ENCODE results near the gene RNU1-3. TPM values are rescaled to one million over a fixed set of nuclear protein-coding genes. Genes with fewer than 3 reads are reported as not detected.
"Not testable (repeated sequence)": the region's sequence is repeated elsewhere in the genome, so short reads cannot be mapped to it uniquely, and the experiment has no call there.

RNU1-3 gene
- total RNA-seq, 1 experiment from 2014 or later = 1,685 TPM

DNA sequence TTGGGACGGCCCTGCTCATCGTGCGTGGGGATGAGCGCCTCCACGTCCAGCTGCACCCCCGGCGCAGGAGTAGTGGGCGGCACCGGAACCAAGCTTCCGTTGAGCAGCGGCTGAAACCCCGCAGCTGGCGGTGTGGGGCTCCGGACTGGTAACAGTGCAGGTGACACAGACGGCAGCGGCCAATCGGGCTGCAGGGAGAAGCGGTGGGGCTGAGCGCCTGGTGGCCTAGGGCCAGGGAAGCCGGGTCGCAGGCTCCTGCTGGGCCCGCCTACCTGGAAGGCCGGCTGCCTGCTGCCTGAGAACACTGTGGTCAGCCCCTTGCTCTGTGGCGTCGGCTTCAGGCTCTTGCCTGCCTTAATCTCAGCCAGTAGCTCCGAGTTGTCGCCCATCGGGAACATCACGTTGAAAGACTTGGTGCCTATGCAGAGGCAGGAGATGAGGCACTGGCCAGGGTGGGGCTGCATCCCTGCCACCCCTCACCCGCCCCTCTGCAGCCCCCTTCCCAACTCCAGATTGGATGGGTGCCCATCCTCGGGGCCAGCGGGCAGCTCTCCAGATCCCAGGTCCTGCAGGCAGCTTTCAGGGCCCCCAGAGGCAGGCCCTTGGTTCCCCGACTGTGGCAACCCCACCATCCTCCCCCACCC, 29.9 kb upstream of the RNU1-3 start:
- H3K4me1 ChIP-seq (ENCODE audit: control insufficient read depth in 1 of 2, insufficient read depth in 2 of 2, low read length in 2 of 2); RAD21 ChIA-PET (ENCODE audit: low non-redundant PET in 1 of 2, low total read pairs in 2 of 2, uncharacterized antibody in 2 of 2, unreplicated experiment in 2 of 2); H3K79me2 ChIP-seq (ENCODE audit: insufficient read depth, low read length); H4K20me1 ChIP-seq (ENCODE audit: insufficient read depth); H3K27me3 ChIP-seq (ENCODE audit: insufficient read depth, low read length); DNase-seq (ENCODE audit: low read depth, low spot score); H3K4me2 ChIP-seq (ENCODE audit: low read length); H3K36me3 ChIP-seq (ENCODE audit: control insufficient read depth in 1 of 2, insufficient read depth in 2 of 2, low read length in 2 of 2); H3K9ac ChIP-seq (ENCODE audit: low read length); POLR2A ChIA-PET; H3K27ac ChIP-seq (ENCODE audit: low read depth, low read length); ATAC-seq; H3K4me3 ChIP-seq (replicated peaks in 1 of 2; ENCODE audit: low read depth in 1 of 2, low read length in 2 of 2); intact Hi-C loops (cut with micrococcal nuclease); H3K9me3 ChIP-seq (ENCODE audit: control insufficient read depth in 1 of 2, insufficient read depth in 1 of 2, low read depth in 1 of 2, low read length in 2 of 2); H2AFZ ChIP-seq (ENCODE audit: low read depth, low read length, poor library complexity, severe bottlenecking); BruUV-seq (replicated peaks); H3K9me2 ChIP-seq (ENCODE audit: insufficient read depth): not testable (repeated sequence)
- CTCF ChIA-PET = interaction anchor here (1.5 kb wide), 1 partner anchor 76 kb away, joined by 4 read pairs; no protein-coding TSS in a partner anchor

DNA sequence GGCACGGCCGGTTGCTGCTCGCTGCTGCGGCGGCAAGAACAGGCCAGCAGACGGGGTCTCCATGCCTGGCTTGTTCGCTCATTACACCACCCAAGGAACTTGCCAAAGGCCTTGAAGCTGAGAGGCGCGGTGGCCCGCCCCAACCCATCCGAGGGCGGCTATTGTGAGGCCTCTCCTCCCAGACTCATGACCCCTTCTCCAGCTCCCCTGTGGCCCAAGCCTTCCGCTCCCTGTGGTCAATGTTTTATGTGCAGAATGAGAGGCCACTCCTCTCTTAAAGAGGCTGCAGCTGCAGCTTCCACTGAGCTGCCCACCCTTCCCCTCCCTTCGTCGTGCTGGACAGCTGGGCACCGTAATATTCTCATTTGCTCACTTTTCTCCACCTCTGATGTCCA, 27.6 kb upstream of the RNU1-3 start:
- H3K27me3 ChIP-seq (ENCODE audit: insufficient read depth, low read length); POLR2A ChIA-PET; H3K4me3 ChIP-seq (replicated peaks in 1 of 2; ENCODE audit: low read depth in 1 of 2, low read length in 2 of 2); H2AFZ ChIP-seq (ENCODE audit: low read depth, low read length, poor library complexity, severe bottlenecking); DNase-seq (ENCODE audit: low read depth, low spot score); H3K9me2 ChIP-seq (ENCODE audit: insufficient read depth); RAD21 ChIA-PET (ENCODE audit: low non-redundant PET in 1 of 2, low total read pairs in 2 of 2, uncharacterized antibody in 2 of 2, unreplicated experiment in 2 of 2); H3K9me3 ChIP-seq (ENCODE audit: control insufficient read depth in 1 of 2, insufficient read depth in 1 of 2, low read depth in 1 of 2, low read length in 2 of 2); H3K27ac ChIP-seq (ENCODE audit: low read depth, low read length); CTCF ChIA-PET; ATAC-seq; H3K4me2 ChIP-seq (ENCODE audit: low read length); H3K4me1 ChIP-seq (ENCODE audit: control insufficient read depth in 1 of 2, insufficient read depth in 2 of 2, low read length in 2 of 2); intact Hi-C loops (cut with micrococcal nuclease); H3K79me2 ChIP-seq (ENCODE audit: insufficient read depth, low read length); BruUV-seq (replicated peaks); H3K9ac ChIP-seq (ENCODE audit: low read length); H4K20me1 ChIP-seq (ENCODE audit: insufficient read depth); H3K36me3 ChIP-seq (ENCODE audit: control insufficient read depth in 1 of 2, insufficient read depth in 2 of 2, low read length in 2 of 2): not testable (repeated sequence)

DNA sequence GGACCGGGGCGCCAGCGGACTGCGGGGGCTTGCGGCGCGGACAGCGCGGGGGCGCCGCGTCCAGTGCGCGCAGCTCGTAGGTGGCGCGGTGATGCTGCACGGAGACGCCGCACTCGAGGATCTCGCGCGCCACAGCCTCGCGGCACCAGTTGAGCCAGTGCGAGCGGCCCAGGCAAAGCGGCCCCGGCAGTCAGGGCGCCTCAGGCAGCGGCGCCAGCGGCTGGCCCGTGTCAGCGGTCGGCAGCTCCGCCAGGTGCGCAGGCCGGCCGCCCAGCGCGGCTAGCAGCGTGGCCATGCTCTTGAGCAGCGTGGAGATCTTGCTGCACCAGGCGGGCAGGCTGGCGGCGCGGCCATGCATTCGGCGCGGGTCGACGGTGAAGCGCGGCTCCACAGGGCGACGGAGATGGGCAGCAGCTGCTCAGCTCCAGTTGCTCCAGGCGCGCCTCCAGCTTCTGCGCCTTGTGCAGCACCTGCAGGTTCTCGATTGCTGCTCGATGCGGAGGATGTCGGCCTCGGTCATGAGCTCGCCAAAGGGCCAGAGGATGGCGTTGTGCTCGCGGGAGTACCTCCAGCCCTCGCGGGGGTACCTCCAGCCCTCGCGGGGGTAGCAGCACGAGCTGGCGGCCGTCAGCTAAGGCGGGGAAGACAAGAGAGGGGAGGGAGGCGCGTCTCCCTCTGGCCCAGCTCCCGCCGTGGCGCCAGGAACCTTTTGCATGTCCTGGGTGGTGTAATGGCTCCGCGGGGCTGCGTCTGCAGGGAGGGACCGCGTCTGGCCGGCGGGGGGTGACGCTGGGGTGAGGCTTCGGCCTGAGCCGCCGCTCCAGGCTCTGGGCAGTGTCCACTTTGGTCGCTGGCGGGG, 26.9 kb upstream of the RNU1-3 start:
- H4K20me1 ChIP-seq (ENCODE audit: insufficient read depth); intact Hi-C loops (cut with micrococcal nuclease); ATAC-seq; H3K9me3 ChIP-seq (ENCODE audit: control insufficient read depth in 1 of 2, insufficient read depth in 1 of 2, low read depth in 1 of 2, low read length in 2 of 2); BruUV-seq (replicated peaks); H3K4me2 ChIP-seq (ENCODE audit: low read length); H2AFZ ChIP-seq (ENCODE audit: low read depth, low read length, poor library complexity, severe bottlenecking); H3K9ac ChIP-seq (ENCODE audit: low read length); POLR2A ChIA-PET; DNase-seq (ENCODE audit: low read depth, low spot score); H3K79me2 ChIP-seq (ENCODE audit: insufficient read depth, low read length); H3K4me1 ChIP-seq (ENCODE audit: control insufficient read depth in 1 of 2, insufficient read depth in 2 of 2, low read length in 2 of 2); H3K27me3 ChIP-seq (ENCODE audit: insufficient read depth, low read length); H3K4me3 ChIP-seq (replicated peaks in 1 of 2; ENCODE audit: low read depth in 1 of 2, low read length in 2 of 2); H3K36me3 ChIP-seq (ENCODE audit: control insufficient read depth in 1 of 2, insufficient read depth in 2 of 2, low read length in 2 of 2); H3K9me2 ChIP-seq (ENCODE audit: insufficient read depth); H3K27ac ChIP-seq (ENCODE audit: low read depth, low read length); RAD21 ChIA-PET (ENCODE audit: low non-redundant PET in 1 of 2, low total read pairs in 2 of 2, uncharacterized antibody in 2 of 2, unreplicated experiment in 2 of 2): not testable (repeated sequence)
- CTCF ChIA-PET = interaction anchor here (1.5 kb wide), 1 partner anchor 8 kb away, joined by 4 read pairs; no protein-coding TSS in a partner anchor

DNA sequence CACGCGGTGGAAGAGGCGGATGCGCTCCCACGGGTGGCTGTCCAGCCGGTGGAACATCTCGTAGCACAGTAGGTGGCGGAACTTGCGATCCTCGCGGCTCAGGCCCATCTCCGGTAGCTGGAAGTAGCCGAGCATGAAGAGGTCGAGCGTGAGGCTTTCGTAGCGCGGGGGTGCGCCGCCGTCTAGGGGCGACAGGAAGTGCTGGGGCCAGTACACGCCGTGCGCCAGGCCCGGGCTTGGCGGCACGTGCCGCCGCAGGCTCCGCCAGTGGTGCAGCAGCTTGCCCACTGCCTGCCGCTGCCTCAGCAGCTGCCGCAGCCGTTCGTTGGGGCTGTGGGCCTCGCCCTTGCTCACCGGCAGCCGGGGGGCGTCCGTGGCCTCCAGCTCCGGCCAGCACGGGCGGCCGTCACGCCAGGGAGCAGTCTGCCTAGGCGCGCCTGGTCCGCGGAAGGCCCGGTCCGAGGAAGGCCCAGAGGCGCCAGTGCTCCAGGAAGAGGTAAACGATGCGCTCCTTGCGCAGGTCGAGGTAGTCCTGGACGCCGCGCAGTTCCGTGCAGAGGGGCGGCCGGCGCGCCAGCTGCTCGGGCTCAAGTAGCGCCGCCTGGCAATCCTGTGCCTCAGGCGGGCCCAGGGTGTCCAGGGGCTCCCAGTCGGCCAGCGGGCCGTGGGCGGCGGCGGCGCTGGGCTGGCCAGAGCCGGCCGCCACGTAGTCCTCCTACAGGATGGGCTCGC, 26.1 kb upstream of the RNU1-3 start:
- H3K9ac ChIP-seq (ENCODE audit: low read length); H3K4me3 ChIP-seq (replicated peaks in 1 of 2; ENCODE audit: low read depth in 1 of 2, low read length in 2 of 2); POLR2A ChIA-PET; H3K4me2 ChIP-seq (ENCODE audit: low read length); H3K79me2 ChIP-seq (ENCODE audit: insufficient read depth, low read length); H3K4me1 ChIP-seq (ENCODE audit: control insufficient read depth in 1 of 2, insufficient read depth in 2 of 2, low read length in 2 of 2); RAD21 ChIA-PET (ENCODE audit: low non-redundant PET in 1 of 2, low total read pairs in 2 of 2, uncharacterized antibody in 2 of 2, unreplicated experiment in 2 of 2); ATAC-seq; H3K27me3 ChIP-seq (ENCODE audit: insufficient read depth, low read length); H2AFZ ChIP-seq (ENCODE audit: low read depth, low read length, poor library complexity, severe bottlenecking); DNase-seq (ENCODE audit: low read depth, low spot score); H3K36me3 ChIP-seq (ENCODE audit: control insufficient read depth in 1 of 2, insufficient read depth in 2 of 2, low read length in 2 of 2); H3K27ac ChIP-seq (ENCODE audit: low read depth, low read length); BruUV-seq (replicated peaks); intact Hi-C loops (cut with micrococcal nuclease); H3K9me3 ChIP-seq (ENCODE audit: control insufficient read depth in 1 of 2, insufficient read depth in 1 of 2, low read depth in 1 of 2, low read length in 2 of 2); H3K9me2 ChIP-seq (ENCODE audit: insufficient read depth); H4K20me1 ChIP-seq (ENCODE audit: insufficient read depth): not testable (repeated sequence)
- CTCF ChIA-PET = interaction anchor here (1.5 kb wide), 1 partner anchor 9 kb away, joined by 4 read pairs; no protein-coding TSS in a partner anchor

Measured in HCT116 (cell line).